Chondrocyte (in vitro differentiated cells): ENCODE data around the gene IL17D. TPM values are rescaled to one million over a fixed set of nuclear protein-coding genes. Genes with fewer than 3 reads are reported as not detected.

Experiments
- DNase-seq: peaks from one replicate; pipeline ENCODE4 v3.0.0; 2021; ENCODE audit warnings: mixed read lengths, low spot score
- H3K27ac Mint-ChIP-seq: one replicate; pipeline ENCODE4 v1.8.0; 2021; ENCODE audit warnings: mild to moderate bottlenecking, moderate library complexity, mixed read lengths; ENCODE audit not compliant: unreplicated experiment
- H3K27me3 Mint-ChIP-seq: 2 replicates; pipeline ENCODE4 v1.8.0; 2021; ENCODE audit warnings: low read depth, mixed read lengths
- H3K36me3 Mint-ChIP-seq: 2 replicates; pipeline ENCODE4 v1.8.0; 2021; ENCODE audit warnings: low read depth, mixed read lengths
- H3K4me1 Mint-ChIP-seq: 2 replicates; pipeline ENCODE4 v1.8.0; 2021; ENCODE audit warnings: low read depth, mild to moderate bottlenecking, mixed read lengths
- H3K4me3 Mint-ChIP-seq: one replicate; pipeline ENCODE4 v1.8.0; 2021; ENCODE audit warnings: mild to moderate bottlenecking, moderate library complexity, mixed read lengths; ENCODE audit not compliant: unreplicated experiment
- H3K9me3 Mint-ChIP-seq: 2 replicates; pipeline ENCODE4 v1.8.0; 2021; ENCODE audit warnings: low read depth, mixed read lengths
- total RNA-seq: library from RNA; stranded (reverse); gene quantifications from 3 replicates; pipeline ENCODE4 v1.2.1, GENCODE V29; 2021
- TF ChIP-seq, protein P1 (sequence below): fragments of 200-600 bp; sonication (generic); IDR thresholded peaks from 2 replicates; pipeline ENCODE4 v1.5.0; 2021; ENCODE audit warnings: antibody characterized with exemption, mild to moderate bottlenecking, moderate library complexity

IL17D gene
- total RNA-seq, 1 donor from 2014 or later = 12.1 TPM

DNA sequence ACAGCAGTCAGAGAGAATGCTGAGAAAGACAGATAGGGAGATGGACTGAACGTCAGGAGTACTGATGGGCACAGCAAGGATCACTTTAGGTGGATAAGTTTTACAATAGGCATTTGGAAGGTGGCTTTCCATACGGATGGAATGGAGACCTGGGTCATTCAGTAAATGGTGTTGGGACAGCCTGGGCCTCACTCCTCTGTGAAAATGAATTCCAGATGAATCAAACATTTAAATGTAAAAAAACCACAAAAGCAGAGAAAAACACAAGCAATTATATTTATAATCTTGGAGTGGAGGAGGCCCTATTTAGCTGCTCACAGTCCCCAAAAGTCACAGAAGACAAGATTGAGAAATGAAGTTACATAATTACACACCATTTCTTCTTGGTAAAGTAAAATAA lies 4.7 kb downstream of the IL17D start:
- Mint-ChIP-seq H3K27ac (peak overlapping the region; percentile 51), H3K27me3 (no peaks in the 10 kb centered on the region), H3K36me3 (no peaks in the 10 kb centered on the region), H3K9me3 (no peaks in the 10 kb centered on the region), H3K4me1 (peaks cover 33% of the 10 kb centered on the region), H3K4me3 (no peak overlapping the region)
- TF ChIP-seq, protein P1, sequence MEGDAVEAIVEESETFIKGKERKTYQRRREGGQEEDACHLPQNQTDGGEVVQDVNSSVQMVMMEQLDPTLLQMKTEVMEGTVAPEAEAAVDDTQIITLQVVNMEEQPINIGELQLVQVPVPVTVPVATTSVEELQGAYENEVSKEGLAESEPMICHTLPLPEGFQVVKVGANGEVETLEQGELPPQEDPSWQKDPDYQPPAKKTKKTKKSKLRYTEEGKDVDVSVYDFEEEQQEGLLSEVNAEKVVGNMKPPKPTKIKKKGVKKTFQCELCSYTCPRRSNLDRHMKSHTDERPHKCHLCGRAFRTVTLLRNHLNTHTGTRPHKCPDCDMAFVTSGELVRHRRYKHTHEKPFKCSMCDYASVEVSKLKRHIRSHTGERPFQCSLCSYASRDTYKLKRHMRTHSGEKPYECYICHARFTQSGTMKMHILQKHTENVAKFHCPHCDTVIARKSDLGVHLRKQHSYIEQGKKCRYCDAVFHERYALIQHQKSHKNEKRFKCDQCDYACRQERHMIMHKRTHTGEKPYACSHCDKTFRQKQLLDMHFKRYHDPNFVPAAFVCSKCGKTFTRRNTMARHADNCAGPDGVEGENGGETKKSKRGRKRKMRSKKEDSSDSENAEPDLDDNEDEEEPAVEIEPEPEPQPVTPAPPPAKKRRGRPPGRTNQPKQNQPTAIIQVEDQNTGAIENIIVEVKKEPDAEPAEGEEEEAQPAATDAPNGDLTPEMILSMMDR = no peak
- DNase-seq = no peak

DNA sequence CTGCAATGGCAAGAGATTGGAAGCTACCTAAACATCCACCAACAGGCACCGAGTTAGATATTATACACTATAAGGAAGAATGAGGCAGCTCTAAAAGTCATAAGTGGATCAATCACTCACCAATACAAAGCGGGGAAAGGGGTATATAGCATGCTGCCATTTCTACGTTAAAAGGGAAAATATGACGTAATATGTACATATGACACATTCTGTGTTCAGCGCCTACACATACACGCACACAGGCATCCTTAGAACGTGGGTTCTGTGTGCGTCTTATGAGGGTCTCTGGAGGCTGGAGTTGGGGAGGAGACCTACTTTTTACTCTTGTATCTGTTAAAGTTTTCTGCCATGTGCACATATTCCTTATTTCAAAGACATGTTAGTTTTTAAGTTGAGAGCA lies 5.9 kb downstream of the IL17D start:
- no peaks in the 10 kb centered on the region for H3K27me3 Mint-ChIP-seq
- H3K9me3 Mint-ChIP-seq = no peaks in the 10 kb centered on the region
- H3K27ac Mint-ChIP-seq = peak overlapping the region; percentile 89

DNA sequence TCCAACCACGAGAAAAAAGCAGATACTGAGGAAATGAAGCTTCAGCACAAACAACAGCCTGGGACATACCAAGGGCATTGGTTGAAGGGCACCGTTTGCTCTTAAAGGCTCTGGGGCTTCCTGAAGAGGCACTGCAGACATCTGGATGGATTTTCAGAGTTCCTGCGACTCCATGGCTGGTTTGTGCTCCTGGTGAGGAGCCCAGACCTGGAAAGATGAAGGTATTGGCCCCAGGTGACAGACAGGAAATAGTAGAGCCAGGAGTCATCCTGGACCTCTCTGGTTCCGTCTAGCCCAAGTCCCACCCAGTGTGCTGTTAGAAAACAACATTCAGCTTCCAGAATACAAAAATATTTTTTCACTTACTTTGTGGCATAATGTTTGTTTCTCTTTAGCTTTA lies 6.3 kb downstream of the IL17D start:
- Mint-ChIP-seq H3K4me1 (peaks cover 48% of the 10 kb centered on the region), H3K9me3 (no peaks in the 10 kb centered on the region), H3K27me3 (no peaks in the 10 kb centered on the region), H3K36me3 (no peaks in the 10 kb centered on the region), H3K4me3 (no peak overlapping the region), H3K27ac (peak overlapping the region; percentile 89)
- TF ChIP-seq, protein P1 = no peak
- DNase-seq = no peak

More for the DNA sequence above, 5.9 kb downstream of the IL17D start:
- no peak for DNase-seq
- TF ChIP-seq, protein P1 = no peak
- H3K36me3 Mint-ChIP-seq = no peaks in the 10 kb centered on the region
- no peak overlapping the region for H3K4me3 Mint-ChIP-seq
- peaks cover 44% of the 10 kb centered on the region for H3K4me1 Mint-ChIP-seq

DNA sequence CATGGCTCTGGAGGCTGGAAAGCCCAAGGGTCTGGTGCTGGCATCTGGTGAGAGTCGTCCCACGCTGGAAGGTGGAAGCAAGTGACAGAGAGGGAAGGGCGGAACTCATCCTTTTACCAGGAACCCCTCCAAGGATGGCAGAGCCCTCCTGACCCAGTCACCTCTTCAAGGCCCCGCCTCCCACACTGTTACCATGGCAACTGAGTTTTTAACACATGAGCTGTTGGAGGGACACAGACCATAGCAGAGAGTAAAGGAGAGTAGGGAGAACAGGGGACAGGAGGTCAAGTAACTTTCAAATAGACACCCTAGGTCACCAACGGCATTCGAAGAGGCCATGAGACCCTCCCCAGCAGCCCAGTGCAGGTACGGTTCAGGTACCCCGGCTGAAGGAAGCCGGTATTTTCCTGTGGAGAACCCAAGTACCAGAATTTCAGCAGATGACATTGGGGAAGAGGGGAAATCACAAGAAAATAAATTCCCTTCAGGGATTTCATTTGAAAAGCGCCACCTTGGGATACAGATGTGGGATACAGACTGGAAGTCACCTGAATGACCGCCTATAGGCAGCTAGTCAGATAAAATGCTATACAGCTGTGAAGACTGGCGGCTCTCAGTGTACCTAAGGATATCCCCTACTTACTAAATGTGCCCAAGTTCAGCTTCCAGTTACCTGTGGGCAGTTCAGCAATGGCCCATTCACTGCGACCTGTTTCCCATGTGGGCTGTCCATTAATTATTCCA lies 8.0 kb downstream of the IL17D start:
- TF ChIP-seq, protein P1 = peak; percentile 26
- Mint-ChIP-seq H3K4me3 (no peak overlapping the region), H3K36me3 (no peaks in the 10 kb centered on the region), H3K27me3 (no peaks in the 10 kb centered on the region), H3K9me3 (no peaks in the 10 kb centered on the region), H3K27ac (peak overlapping the region; percentile 36), H3K4me1 (peaks cover 55% of the 10 kb centered on the region)
- DNase-seq = no peak

DNA sequence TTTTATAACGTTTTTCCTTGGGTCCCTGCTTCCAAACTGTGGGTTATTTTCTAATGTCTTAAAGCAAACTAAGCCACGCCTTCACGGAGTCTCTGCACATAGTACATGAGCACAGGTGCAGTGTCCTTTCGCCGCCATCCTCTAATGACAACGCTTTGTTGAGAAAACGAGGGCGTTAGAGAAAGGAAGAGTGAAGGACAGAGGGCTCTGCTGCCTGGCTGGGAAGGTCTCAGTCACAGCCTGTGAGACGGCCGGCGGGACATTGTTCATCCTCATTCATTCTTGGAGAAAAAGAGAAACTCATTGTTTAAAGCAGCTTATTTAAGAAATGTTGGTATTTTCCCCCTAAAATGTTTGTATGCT lies 9.5 kb downstream of the IL17D start:
- Mint-ChIP-seq H3K4me1 (peaks cover 54% of the 10 kb centered on the region), H3K27ac (peak overlapping the region; percentile 92), H3K36me3 (no peaks in the 10 kb centered on the region), H3K4me3 (peak overlapping the region; percentile 63), H3K9me3 (no peaks in the 10 kb centered on the region), H3K27me3 (no peaks in the 10 kb centered on the region)
- TF ChIP-seq, protein P1 = no peak
- DNase-seq = no peak
